HG02798 (cell line): ENCODE results near the gene PEAR1.

Source experiments
- ATAC-seq: cut with Tn5 transposase; IDR thresholded peaks from one replicate; pipeline ENCODE4 v1.9.1; 2021; ENCODE audit warnings: mild to moderate bottlenecking; ENCODE audit not compliant: unreplicated experiment, poor library complexity

Gene PEAR1

DNA sequence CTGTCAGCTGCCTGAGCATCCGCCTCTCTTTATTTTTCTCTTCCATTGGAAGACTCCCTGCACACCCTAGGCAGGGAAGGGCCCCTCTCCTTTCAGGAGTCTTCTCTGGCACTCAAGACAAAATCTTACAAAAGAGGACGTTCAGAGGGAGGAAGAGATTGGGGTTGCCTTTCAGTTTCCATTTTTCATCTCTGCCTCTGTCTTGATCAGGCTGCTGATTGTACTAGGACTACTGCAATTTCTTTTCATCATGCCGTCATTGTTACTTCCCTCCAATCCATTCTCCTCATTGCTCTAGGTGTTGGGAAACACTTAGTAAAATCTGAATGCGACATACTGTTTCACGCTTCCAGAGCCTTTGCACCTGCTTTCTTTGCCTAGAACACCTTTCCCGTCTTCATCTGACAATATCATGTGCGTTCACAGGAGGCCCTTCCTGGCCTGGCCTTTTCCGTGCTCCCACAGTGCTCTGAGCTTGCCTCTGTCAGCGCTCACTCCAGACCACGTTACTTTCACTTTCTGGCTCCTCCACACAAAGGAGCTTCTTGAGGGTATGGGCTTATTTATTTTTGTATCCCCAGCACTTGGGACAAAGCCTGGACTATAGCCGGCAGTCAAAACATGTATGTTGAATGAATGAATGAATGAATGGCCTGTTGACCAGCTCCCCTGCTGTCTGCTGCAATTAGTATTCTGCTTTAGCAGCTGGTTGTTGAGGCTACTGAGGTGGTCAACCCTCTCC lies 37.9 kb downstream of the PEAR1 start:
- no peak for ATAC-seq

DNA sequence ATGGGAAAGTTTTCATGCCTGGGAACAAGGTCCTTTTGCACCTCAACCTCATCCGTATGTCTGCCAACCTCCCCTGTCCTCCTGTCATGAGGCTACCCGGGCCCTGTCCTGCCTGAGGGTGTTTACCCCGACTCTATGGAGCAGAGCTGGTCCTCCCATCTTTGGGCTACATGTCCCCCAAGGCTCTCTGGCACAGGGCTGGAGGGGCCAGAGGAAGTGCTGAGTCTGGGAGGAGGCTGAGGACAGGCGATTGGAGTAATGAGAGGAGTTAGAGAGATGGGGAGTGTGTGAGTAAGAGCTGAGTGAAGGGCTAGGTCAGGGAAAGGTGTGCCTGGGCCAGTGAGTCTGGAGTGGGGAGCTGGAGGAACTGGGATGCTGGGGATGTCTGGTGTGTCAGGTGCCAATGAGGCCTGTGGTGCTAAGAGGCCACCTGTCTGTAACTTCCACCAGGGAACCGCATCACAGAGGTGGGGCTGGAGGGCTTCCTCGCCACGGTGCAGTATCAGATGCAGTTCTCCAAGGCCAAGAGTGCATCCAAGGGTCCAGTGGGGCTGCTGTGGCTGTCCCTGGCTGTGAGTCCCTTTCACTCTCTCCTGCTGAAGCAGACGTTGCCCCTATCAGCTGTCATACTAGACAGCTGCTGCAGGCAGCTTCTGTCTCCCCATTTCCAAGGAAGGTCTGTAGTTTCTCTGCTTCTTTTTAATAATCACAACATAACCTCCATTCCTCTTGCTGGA lies 38.6 kb downstream of the PEAR1 start:
- ATAC-seq: no peak

DNA sequence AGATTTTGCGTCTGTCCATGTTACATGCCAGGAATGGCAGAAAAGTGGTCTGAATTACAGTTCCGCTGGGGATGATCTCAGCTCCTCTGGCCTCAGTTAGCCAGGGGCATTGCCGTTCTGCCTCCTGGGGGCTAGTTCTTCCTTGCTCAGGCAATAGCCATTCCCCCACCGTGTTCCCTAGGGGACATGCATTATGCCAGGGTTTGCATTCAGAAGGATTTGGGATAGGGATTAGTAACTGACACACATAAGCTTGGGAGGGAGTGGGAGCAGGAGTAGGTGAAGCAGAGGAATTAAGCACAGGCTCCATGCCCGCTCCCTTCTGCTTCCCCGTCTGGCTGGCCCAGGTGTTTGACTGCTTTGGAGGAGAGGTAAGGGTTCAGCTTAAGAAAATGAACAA lies 39.6 kb downstream of the PEAR1 start:
- no peak for ATAC-seq

DNA sequence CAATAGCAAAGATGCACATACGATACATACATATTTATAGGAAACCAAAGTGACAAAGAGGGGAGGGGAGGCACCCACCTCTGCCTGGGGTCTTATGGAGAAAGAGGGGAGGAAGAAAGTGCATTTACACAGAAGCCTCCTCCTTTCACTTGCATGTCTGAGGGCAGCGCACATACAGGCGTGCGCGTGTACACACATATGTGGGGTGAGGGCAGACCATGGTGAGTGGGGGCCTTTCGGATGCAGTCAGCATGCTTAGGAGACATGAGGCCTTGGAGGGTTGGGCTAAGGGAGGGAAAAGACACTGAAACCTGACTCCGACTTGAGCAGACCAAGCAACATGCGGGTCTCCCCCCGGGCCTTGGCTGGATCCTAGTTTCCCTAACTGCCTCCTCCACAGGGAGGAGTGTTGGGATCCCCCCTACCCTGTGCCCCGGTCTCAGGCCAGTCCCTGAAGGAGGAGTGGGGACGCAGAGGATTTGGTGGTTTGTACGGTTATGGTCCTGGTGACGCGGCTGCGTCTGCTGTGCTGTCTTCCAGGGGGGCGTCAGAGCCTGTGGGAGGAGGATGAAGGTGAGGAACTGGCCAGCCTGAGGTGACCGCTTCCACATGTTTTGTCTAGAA lies 42.1 kb downstream of the PEAR1 start:
- no peak for ATAC-seq

DNA sequence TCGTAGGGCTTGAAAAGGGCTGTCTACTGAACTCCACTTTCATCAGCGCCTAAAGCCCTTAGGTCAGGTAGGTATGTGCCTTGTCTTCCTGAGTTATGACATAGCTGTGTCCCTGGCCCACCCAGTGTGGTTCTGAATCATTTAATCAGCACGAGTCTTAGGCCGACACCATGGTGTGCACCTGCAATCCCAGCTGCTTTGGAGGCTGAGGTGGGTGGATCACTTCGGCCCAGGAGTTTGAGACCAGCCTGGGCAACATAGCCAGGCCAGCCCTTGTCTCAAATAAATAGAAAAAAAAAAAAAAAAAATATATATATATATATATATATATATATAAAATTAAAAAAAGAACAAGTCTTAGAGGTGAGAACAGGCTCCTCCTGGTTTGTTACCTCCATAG lies 42.7 kb downstream of the PEAR1 start:
- ATAC-seq: no peak

DNA sequence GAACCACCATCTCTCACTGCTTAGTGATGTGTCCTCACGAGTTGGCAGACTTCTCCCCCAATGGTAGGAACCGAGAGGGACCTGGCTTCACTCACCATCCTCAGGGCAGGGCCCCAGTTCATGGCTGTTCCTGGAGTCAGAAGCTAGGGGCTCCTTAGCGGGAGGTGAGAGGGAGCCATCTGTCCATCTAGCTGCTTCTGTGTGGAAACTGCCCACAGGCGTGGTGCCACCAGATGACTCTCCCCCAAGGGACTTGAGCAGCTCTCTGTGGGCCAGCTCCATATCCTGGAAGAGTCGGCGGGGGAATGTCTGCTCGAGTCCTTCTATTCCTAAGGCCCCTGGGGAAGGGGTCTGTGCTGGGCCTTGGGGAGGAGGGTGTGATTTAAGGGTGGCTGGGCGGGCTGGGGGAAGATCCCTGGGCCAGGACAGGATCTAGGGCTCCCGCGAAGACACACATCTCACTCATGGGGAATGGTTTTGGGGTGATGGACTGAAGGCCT lies 43.3 kb downstream of the PEAR1 start:
- no peak for ATAC-seq

DNA sequence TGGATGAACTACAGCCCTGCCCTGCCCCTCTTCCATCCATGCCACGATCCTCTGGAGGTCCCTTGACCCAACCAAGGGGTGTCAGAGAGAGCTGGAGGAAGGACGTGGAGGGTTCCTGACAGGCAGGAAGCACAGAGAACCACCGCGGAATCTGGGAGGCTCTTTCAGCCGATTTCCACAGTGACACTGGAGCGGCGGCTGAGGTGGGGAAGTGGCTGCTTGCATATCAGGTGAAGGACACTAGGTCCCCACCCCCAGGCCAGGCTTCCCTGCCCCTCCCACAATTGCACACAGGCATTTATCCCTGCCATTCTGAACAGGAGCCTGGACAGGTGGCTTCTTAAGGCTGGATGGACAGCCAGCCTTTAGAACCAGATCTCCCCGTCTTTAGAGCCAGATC lies 44.4 kb downstream of the PEAR1 start:
- ATAC-seq: no peak

DNA sequence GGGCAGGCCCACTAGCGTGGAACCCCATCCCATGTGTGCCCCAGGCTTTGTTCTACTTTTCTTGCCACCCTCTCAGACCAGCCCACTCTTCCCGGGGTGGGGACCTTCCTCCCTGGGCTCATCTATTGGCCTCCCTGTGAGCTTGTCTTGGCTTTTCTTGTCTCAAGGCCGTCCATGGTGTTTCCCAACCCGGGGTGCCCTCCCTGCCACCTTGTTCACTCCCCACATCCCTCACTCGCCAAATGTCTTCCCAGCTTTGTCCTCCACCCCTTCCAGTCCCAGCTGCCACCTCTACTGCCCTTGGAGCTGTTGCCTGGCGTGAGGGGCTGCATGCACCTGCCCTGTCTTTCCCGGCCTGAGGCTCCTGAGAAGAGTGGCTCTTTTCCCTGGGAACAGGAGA lies 45.3 kb downstream of the PEAR1 start:
- no peak for ATAC-seq

DNA sequence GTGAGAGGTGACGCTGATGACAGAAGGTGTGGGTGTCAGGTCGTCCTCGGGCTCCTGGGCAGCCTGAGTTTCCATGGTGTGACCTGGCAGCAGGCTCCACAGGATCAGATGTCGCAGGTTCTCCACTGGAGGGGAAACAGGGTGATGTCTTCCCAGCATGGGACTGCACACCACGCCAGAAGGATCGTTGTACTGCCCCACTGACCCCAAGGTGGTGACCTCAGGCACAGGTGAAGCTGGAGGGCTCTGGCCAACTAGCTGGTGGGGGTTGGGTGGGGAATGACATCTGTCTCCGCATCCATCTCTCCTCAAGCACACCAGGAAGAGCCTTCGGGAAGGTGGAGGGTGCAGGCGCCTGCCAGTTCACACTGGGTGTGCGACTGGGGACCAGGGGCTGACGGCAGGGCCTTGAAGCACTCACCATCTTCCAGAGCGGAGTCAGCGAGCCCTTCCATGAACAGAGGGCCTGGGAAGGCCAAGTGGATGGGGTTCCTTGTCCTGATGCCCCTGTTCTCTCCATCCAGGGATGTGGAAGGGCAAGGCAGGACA lies 46.3 kb downstream of the PEAR1 start:
- ATAC-seq: no peak

DNA sequence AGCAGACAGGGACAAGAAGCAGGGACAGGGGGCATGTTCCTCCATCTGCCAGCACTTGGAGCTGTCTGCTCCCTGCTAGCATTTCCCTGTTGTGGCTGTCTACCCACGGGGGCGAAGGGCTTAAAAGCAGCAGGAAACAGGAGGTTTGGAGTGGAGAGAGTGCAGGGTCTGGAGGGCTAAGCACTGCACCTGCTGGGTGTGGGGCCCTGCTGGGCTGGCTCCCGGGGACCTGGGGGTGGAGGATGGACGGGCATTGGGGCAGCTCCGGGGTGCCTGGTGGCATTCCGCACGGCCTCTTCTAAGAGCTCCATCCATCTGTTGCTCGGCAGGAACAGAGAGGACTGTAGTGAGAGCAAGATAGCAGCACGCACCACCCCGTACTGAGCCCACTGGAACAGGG lies 48.2 kb downstream of the PEAR1 start:
- no peak for ATAC-seq

DNA sequence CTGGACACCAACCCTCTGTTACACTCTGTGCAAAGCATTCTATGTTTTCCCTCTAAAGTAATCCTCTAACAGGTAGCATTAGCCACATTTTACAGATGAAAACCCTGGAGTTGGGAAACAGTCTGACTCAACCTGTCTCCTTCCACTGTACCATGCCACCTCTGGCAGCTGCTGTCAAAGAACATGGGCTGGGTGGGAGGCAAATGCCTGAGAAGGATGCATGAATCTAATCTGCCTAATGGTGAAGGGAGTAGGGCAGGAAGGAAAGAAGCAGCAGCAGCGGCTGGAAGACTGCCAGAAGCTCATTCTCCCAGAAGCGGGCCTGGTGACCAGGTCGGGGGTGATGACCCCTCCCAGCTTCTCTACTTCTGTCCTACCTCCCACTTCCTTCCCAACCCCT lies 48.7 kb downstream of the PEAR1 start:
- no peak for ATAC-seq

DNA sequence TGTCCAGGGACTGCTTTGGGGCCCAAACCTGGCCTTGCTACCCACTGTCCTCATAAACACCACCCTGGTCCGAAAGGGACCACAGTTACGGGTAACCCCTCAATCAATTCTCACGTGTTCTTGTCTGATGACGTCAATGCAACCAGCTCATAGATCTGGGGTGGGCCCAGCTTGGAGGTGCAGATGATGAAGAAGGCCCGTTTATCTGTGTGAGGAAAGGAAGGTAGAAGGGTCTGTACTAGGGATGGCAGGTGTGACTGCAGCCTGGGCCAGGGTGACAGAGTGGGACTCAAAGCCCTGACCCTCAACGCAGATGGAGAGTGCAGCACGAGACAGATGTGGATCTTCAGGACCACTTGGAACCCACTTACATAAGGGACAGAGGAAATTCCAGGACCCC lies 49.1 kb downstream of the PEAR1 start:
- no peak for ATAC-seq

DNA sequence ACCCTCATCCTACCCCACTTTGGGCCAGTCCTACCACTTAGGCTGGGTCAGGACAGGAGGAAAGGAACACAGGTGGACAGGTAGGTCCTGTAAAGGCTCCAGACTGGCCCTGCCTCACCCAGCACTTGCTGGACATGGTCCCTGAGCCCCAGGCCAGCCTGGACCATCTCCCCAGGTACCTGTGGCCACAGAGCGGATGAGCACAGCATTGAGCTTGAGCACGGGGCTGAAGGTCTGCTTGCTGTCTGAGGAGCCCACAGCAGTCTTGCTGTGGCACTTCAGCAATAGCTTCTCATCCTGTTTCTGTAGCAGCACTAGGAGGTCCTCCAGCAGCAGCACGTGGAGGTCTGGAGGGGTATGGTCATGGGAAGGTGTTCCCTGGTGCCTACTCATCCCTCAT lies 50.2 kb downstream of the PEAR1 start:
- ATAC-seq: no peak

DNA sequence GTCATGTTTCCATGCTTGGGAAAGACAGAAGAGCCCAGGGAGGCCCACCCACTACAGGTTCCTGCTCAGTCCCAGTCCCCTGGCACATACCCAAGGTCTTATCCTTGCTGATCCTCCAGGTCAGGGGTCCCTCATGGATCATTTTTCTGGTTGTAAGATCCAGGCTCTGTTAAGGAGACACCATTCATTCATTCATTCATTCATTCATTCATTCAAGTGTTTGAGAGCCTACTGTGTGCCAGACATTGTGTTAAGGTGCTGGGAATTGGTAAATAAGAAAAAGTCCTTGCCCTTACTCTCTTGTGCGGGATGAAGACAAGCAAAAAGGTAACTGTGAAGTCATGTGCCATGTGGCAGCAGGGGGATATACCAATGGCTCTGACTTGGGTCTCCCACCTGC lies 50.8 kb downstream of the PEAR1 start:
- ATAC-seq: no peak

DNA sequence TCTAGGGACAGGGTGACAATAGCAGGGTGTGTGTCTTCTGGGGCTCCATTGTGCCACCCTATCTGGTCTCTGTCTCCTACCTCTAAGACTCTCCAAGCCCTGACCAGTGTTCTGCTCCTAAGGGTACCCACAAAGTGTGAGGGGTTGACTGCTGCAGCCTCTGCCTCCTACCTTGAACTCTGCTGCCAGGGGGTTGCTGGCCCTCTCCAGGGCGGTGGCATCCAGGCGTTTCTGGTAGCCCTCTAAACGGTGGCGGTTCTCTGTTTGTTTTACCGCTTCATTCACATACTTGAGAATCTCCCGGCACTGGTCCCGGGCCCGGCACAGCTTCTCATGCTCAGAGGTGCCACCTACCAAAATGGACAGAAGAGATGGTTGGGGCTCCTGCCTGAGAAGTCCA lies 51.3 kb downstream of the PEAR1 start:
- no peak for ATAC-seq

DNA sequence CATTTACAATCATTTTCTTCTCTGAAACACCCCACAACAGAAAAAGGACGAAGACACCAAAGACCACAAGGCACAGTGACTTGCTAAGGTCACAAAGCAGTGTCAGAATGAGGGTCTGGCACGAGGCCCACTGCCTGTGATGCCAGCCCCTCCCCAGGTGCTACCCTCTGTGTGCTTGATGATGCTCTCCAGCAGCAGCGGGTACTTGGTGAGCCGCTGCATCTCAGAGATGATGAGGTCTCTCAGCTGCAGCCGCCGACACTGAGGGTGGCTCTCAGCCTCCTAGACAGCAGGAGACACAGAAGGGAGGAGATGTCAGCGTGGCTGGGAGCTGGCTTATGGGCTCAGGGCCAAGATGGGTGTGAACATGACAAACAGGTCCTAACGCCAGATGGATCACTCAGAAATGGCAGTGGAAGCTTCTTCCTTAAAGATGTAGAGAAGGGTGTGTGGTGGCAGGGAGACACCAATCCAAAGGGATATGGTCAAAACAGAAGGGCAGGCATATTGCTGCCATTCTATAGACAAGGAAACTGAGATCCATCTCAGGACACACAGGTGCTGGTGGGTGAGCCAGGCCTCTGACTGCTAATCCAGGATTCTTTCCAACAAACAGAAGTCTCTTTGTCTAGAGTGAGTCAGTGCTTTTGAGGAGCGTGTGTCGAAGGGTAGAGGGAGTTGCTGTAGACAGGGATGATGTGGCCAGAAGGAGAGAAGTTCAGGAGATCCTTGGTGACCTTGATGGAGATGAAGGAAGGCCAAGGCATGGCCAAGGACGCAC lies 52.6 kb downstream of the PEAR1 start:
- no peak for ATAC-seq

DNA sequence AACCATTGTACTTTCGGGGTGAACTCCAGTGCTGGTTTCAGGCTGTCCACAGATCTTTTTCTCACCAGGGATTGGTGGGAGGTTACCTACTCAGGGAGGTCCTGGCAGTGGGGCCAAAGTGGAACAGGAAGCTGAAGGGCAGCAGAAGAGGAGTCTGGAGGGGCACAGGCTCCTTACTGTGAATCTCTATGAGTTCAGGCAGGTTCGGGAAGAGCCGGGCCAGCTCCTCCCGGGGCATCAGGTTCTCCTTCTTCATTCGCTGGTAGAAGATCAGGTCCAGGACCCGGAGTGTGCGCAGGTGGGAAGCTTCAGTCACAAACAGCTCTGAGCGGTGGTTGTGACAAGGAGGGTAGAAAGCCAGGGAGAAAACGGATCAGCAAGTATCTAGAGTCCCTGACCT lies 53.6 kb downstream of the PEAR1 start:
- ATAC-seq: no peak

DNA sequence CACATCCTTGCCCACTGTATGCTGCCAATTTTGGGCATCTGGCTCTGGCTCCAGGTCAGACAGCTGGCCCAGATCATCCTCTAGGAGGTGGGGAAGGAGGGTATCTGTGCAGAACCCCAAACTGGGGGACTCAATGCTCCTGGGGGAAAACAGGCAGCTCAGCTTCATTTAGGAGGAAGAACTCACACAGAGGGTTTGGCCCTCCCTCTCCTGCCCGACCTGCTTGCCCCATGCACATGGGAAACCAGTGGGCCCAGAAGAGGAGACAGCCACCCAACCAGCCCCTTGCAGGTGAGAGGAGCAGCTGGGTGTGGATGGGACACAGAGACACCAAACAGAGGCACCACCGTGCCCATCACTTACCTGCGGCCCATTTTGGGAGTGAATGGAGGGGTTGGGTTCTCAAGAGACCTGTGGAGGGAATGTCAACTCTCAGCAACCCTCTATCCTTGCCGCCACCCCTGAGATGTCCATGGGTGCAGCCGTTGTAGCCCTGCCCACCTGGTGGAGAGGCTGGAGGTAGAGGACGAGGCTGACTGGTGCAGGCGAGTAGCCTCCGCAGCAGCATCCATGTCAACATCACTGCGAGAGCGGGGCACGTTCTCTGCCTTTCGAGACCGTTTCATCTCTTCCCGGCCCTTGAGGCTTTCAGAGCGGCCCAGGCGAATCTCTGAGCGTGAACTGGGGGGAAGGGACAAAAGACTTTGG lies 54.5 kb downstream of the PEAR1 start:
- ATAC-seq: no peak

DNA sequence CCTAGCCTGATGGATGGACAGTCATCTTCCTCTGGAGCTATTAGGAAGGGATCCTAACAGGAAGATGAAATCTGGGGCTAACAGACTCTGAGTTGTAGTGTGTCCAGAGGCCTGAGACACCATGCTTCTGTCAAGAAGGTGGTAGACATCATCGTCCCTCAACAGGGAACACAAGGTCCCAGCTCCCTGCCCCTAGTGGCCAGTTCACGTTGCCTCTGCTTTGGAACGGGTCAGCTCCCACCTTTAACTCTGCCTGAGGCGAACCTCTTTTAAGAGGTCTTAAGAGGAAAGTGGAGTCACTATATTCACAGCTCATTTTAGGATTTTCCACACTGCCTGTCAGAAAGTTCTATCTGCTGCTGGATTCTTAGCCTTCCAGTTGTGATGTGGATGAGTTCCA lies 55.2 kb downstream of the PEAR1 start:
- ATAC-seq: no peak

DNA sequence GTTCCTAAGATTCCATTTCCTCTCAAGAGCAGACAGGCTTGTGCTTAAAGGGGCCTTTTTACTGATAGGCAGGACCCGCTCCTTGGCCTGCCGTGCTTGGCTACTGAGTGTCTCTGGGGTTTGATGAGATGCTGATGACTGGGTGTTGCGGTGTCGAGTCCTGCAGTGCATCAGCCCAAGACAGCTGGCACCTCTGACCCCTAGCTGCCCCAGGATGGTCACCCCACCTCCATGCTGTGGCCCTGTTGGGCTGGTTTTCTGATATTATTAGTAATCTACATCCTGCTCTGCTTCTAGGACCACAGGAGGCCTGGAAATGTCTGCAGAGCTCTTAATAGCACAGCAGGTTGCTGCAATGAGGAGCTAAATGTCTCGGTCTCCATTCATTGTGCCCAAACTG lies 55.6 kb downstream of the PEAR1 start:
- no peak for ATAC-seq
